HEK293 (cell line): ENCODE data around the gene APOBEC3H.

Experiments
- AEBP2 ChIP-seq: fragments of 450-650 bp; formaldehyde crosslinking; IDR thresholded peaks from 2 replicates; pipeline ENCODE4 v1.5.1; 2016; ENCODE audit warnings: missing biosample characterization, missing genetic modification characterization, borderline replicate concordance
- CTCF ChIP-seq: fragments of 450-650 bp; formaldehyde crosslinking; IDR thresholded peaks from 2 replicates; pipeline ENCODE4 v1.5.1; 2016; ENCODE audit warnings: missing biosample characterization, missing genetic modification characterization
- PRDM4 ChIP-seq: fragments of 450-650 bp; formaldehyde crosslinking; IDR thresholded peaks from 2 replicates; pipeline ENCODE4 v1.5.1; 2017; ENCODE audit warnings: missing biosample characterization, missing genetic modification characterization
- YY1 ChIP-seq: fragments of 450-650 bp; formaldehyde crosslinking; IDR thresholded peaks from 2 replicates; pipeline ENCODE4 v1.5.1; 2018; ENCODE audit warnings: missing biosample characterization, missing genetic modification characterization
- ZBTB21 ChIP-seq: fragments of 450-650 bp; formaldehyde crosslinking; IDR thresholded peaks from 2 replicates; pipeline ENCODE4 v1.5.1; 2017; ENCODE audit warnings: missing biosample characterization, missing genetic modification characterization
- ZNF146 ChIP-seq: fragments of 450-650 bp; formaldehyde crosslinking; IDR thresholded peaks from 2 replicates; pipeline ENCODE4 v1.5.1; 2016; ENCODE audit warnings: missing biosample characterization, missing genetic modification characterization
- ZNF19 ChIP-seq: fragments of 450-650 bp; formaldehyde crosslinking; IDR thresholded peaks from 2 replicates; pipeline ENCODE4; 2016; ENCODE audit warnings: missing biosample characterization, missing genetic modification characterization, low read depth
- ZNF521 ChIP-seq: fragments of 450-650 bp; formaldehyde crosslinking; IDR thresholded peaks from 2 replicates; pipeline ENCODE4 v1.5.1; 2017; ENCODE audit warnings: missing biosample characterization, mild to moderate bottlenecking, missing genetic modification characterization
- ZSCAN23 ChIP-seq: fragments of 450-650 bp; formaldehyde crosslinking; IDR thresholded peaks from 2 replicates; pipeline ENCODE4 v1.5.1; 2016; ENCODE audit warnings: missing biosample characterization, missing genetic modification characterization
- TF ChIP-seq, protein P1 (sequence below): fragments of 450-650 bp; formaldehyde crosslinking; IDR thresholded peaks from 2 replicates; pipeline ENCODE4 v1.5.1; 2016; ENCODE audit warnings: missing biosample characterization, missing genetic modification characterization
- TF ChIP-seq, protein P2 (sequence below): fragments of 450-650 bp; formaldehyde crosslinking; IDR thresholded peaks from 2 replicates; pipeline ENCODE4 v1.5.1; 2016; ENCODE audit warnings: missing biosample characterization, missing genetic modification characterization

DNA sequence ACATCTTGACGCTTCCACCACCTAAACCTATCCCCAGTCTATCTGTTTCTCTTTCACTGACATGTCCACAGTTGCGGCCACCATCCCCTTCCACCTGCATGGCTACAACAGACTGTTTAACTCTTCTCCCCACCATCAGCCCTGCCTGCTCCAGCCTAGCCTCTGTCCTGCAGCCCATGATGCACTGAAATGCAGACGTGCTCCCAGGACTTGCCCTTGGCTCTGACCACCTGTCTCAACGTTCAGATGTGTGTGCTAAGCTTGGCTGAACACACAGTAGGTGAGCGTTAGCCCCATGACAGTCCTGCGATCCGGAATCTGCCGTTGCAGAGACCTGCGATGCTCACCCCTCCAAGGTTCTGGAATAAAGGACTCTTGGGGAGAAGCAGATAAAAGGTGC lies 32.7 kb downstream of the APOBEC3H start:
- TF ChIP-seq CTCF (tag by site-specific recombination) (no peak), PRDM4 (tag by site-specific recombination) (no peak), YY1 (tag by site-specific recombination) (no peak), ZNF521 (tag by site-specific recombination) (no peak), ZNF146 (no peak), ZBTB21 (tag by site-specific recombination) (no peak), ZNF19 (no peak), ZSCAN23 (no peak), AEBP2 (no peak)
- TF ChIP-seq, protein P1, sequence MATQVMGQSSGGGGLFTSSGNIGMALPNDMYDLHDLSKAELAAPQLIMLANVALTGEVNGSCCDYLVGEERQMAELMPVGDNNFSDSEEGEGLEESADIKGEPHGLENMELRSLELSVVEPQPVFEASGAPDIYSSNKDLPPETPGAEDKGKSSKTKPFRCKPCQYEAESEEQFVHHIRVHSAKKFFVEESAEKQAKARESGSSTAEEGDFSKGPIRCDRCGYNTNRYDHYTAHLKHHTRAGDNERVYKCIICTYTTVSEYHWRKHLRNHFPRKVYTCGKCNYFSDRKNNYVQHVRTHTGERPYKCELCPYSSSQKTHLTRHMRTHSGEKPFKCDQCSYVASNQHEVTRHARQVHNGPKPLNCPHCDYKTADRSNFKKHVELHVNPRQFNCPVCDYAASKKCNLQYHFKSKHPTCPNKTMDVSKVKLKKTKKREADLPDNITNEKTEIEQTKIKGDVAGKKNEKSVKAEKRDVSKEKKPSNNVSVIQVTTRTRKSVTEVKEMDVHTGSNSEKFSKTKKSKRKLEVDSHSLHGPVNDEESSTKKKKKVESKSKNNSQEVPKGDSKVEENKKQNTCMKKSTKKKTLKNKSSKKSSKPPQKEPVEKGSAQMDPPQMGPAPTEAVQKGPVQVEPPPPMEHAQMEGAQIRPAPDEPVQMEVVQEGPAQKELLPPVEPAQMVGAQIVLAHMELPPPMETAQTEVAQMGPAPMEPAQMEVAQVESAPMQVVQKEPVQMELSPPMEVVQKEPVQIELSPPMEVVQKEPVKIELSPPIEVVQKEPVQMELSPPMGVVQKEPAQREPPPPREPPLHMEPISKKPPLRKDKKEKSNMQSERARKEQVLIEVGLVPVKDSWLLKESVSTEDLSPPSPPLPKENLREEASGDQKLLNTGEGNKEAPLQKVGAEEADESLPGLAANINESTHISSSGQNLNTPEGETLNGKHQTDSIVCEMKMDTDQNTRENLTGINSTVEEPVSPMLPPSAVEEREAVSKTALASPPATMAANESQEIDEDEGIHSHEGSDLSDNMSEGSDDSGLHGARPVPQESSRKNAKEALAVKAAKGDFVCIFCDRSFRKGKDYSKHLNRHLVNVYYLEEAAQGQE (tag by site-specific recombination), result no peak
- TF ChIP-seq, protein P2, sequence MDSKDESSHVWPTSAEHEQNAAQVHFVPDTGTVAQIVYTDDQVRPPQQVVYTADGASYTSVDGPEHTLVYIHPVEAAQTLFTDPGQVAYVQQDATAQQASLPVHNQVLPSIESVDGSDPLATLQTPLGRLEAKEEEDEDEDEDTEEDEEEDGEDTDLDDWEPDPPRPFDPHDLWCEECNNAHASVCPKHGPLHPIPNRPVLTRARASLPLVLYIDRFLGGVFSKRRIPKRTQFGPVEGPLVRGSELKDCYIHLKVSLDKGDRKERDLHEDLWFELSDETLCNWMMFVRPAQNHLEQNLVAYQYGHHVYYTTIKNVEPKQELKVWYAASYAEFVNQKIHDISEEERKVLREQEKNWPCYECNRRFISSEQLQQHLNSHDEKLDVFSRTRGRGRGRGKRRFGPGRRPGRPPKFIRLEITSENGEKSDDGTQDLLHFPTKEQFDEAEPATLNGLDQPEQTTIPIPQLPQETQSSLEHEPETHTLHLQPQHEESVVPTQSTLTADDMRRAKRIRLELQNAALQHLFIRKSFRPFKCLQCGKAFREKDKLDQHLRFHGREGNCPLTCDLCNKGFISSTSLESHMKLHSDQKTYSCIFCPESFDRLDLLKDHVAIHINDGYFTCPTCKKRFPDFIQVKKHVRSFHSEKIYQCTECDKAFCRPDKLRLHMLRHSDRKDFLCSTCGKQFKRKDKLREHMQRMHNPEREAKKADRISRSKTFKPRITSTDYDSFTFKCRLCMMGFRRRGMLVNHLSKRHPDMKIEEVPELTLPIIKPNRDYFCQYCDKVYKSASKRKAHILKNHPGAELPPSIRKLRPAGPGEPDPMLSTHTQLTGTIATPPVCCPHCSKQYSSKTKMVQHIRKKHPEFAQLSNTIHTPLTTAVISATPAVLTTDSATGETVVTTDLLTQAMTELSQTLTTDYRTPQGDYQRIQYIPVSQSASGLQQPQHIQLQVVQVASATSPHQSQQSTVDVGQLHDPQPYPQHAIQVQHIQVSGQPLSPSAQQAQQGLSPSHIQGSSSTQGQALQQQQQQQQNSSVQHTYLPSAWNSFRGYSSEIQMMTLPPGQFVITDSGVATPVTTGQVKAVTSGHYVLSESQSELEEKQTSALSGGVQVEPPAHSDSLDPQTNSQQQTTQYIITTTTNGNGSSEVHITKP (tag by site-specific recombination), result no peak
